ENCODE measurements around the gene PATZ1. TPM values are rescaled to one million over a fixed set of nuclear protein-coding genes. Genes with fewer than 3 reads are reported as not detected.

PATZ1 gene
- total and polyA plus RNA-seq, 2 experiments from 2014 or later: 1.3 to 9.6 TPM

GRCh38 chr22:31337178-31337577 is 9.0 kb downstream of the PATZ1 start:
- in situ Hi-C loops (cut with MboI): no loop called here
- DNase-seq: peak; percentile 24
- H4K20me1 ChIP-seq (ENCODE audit: insufficient read depth): no peaks in the 10 kb centered on the region

GRCh38 chr22:31334329-31334728 is 11.8 kb downstream of the PATZ1 start:
- H3K4me3 ChIP-seq: no peak overlapping the region
- H3K9me3 ChIP-seq (ENCODE audit: low read depth): no peaks in the 10 kb centered on the region
- H3K79me2 ChIP-seq (ENCODE audit: insufficient read depth): no peaks in the 10 kb centered on the region
- 95 to 97% methylated on average over 5 of the region's 5 CpGs for WGBS, 2 experiments (ENCODE audit: low coverage in 1 of 2, low lambda C conversion rate in 2 of 2, missing lambda C conversion rate in 2 of 2)
- peaks cover 9% of the 10 kb centered on the region; the same call in 1 of the 2 replicates for H3K4me1 ChIP-seq (ENCODE audit: insufficient read depth)
- H3K27me3 ChIP-seq (replicated peaks; ENCODE audit: insufficient read depth): no peaks in the 10 kb centered on the region
- H4K20me1 ChIP-seq (ENCODE audit: insufficient read depth): no peaks in the 10 kb centered on the region
- no peak overlapping the region for H3K27ac ChIP-seq
- no peak for TF ChIP-seq EZH2 (IDR thresholded peaks at IDR 0.05; ENCODE audit: insufficient read depth, poor library complexity, severe bottlenecking)
- TF ChIP-seq EZH2phosphoT487 (IDR thresholded peaks at IDR 0.05; ENCODE audit: insufficient read depth, low read depth): no peak
- no peak overlapping the region for H2AFZ ChIP-seq
- in situ Hi-C loops (cut with MboI): no loop called here
- H3K36me3 ChIP-seq (ENCODE audit: low read depth): 0 out of 2 replicates have a peak, but pooled peaks cover 6% of the 10 kb centered on the region
- H3K9ac ChIP-seq: no peak overlapping the region
- H3K9me2 ChIP-seq (ENCODE audit: insufficient read depth): no peaks in the 10 kb centered on the region
- DNase-seq: no peak
- H3F3A ChIP-seq (ENCODE audit: insufficient read depth): peaks cover 21% of the 10 kb centered on the region; the same call in 1 of the 2 replicates
- H3K4me2 ChIP-seq (ENCODE audit: unreplicated experiment): no peak overlapping the region

More at GRCh38 chr22:31337178-31337577, 9.0 kb downstream of the PATZ1 start:
- Histone ChIP-seq H3K4me2 (ENCODE audit: unreplicated experiment) (no peak overlapping the region), H3K9me3 (ENCODE audit: low read depth) (no peaks in the 10 kb centered on the region), H3K27me3 (replicated peaks; ENCODE audit: insufficient read depth) (no peaks in the 10 kb centered on the region), H3F3A (ENCODE audit: insufficient read depth) (peaks cover 21% of the 10 kb centered on the region; the same call in 1 of the 2 replicates), H3K4me3 (no peak overlapping the region), H3K9me2 (ENCODE audit: insufficient read depth) (no peaks in the 10 kb centered on the region), H3K4me1 (ENCODE audit: insufficient read depth) (peaks cover 9% of the 10 kb centered on the region; the same call in 1 of the 2 replicates), H3K36me3 (ENCODE audit: low read depth) (0 out of 2 replicates have a peak, but pooled peaks cover 4% of the 10 kb centered on the region), H3K79me2 (ENCODE audit: insufficient read depth) (no peaks in the 10 kb centered on the region), H3K9ac (no peak overlapping the region), H3K27ac (no peak overlapping the region), H2AFZ (no peak overlapping the region)
- WGBS, 2 experiments (ENCODE audit: low coverage in 1 of 2, low lambda C conversion rate in 2 of 2, missing lambda C conversion rate in 2 of 2): 60 to 64% methylated on average over 5 of the region's 5 CpGs
- no peak for TF ChIP-seq EZH2phosphoT487 (IDR thresholded peaks at IDR 0.05; ENCODE audit: insufficient read depth, low read depth)
- no peak for TF ChIP-seq EZH2 (IDR thresholded peaks at IDR 0.05; ENCODE audit: insufficient read depth, poor library complexity, severe bottlenecking)

GRCh38 chr22:31333641-31334040 is 12.5 kb downstream of the PATZ1 start:
- in situ Hi-C loops (cut with MboI): no loop called here
- TF ChIP-seq EZH2 (IDR thresholded peaks at IDR 0.05; ENCODE audit: insufficient read depth, poor library complexity, severe bottlenecking) (no peak), EZH2phosphoT487 (IDR thresholded peaks at IDR 0.05; ENCODE audit: insufficient read depth, low read depth) (no peak)
- H3K9ac ChIP-seq: no peak overlapping the region
- no peak for DNase-seq
- 0 out of 2 replicates have a peak, but pooled peaks cover 6% of the 10 kb centered on the region for H3K36me3 ChIP-seq (ENCODE audit: low read depth)
- H3K4me3 ChIP-seq: no peak overlapping the region
- no peak overlapping the region for H2AFZ ChIP-seq
- WGBS, 2 experiments (ENCODE audit: low coverage in 1 of 2, low lambda C conversion rate in 2 of 2, missing lambda C conversion rate in 2 of 2): 55 to 67% methylated on average over 2 of the region's 2 CpGs
- H3K4me1 ChIP-seq (ENCODE audit: insufficient read depth): peaks cover 9% of the 10 kb centered on the region; the same call in 1 of the 2 replicates
- H3K79me2 ChIP-seq (ENCODE audit: insufficient read depth): no peaks in the 10 kb centered on the region
- H3F3A ChIP-seq (ENCODE audit: insufficient read depth): peaks cover 21% of the 10 kb centered on the region; the same call in 1 of the 2 replicates
- no peaks in the 10 kb centered on the region for H4K20me1 ChIP-seq (ENCODE audit: insufficient read depth)
- no peaks in the 10 kb centered on the region for H3K27me3 ChIP-seq (replicated peaks; ENCODE audit: insufficient read depth)
- H3K27ac ChIP-seq: no peak overlapping the region
- no peak overlapping the region for H3K4me2 ChIP-seq (ENCODE audit: unreplicated experiment)
- H3K9me3 ChIP-seq (ENCODE audit: low read depth): no peaks in the 10 kb centered on the region
- H3K9me2 ChIP-seq (ENCODE audit: insufficient read depth): no peaks in the 10 kb centered on the region

- no peak overlapping the region for H3K9ac ChIP-seq
- in situ Hi-C loops (cut with MboI): no loop called here
- H3K4me3 ChIP-seq: no peak overlapping the region
- 4 to 6% methylated on average over 1 of the region's 1 CpG for WGBS, 2 experiments (ENCODE audit: low coverage in 1 of 2, low lambda C conversion rate in 2 of 2, missing lambda C conversion rate in 2 of 2)
- TF ChIP-seq EZH2phosphoT487 (IDR thresholded peaks at IDR 0.05; ENCODE audit: insufficient read depth, low read depth) (no peak), EZH2 (IDR thresholded peaks at IDR 0.05; ENCODE audit: insufficient read depth, poor library complexity, severe bottlenecking) (no peak)
- no peak overlapping the region for H3K4me2 ChIP-seq (ENCODE audit: unreplicated experiment)
- peaks cover 9% of the 10 kb centered on the region; the same call in 1 of the 2 replicates for H3K4me1 ChIP-seq (ENCODE audit: insufficient read depth)
- peaks cover 21% of the 10 kb centered on the region; the same call in 1 of the 2 replicates for H3F3A ChIP-seq (ENCODE audit: insufficient read depth)
- H4K20me1 ChIP-seq (ENCODE audit: insufficient read depth): no peaks in the 10 kb centered on the region
- H3K27me3 ChIP-seq (replicated peaks; ENCODE audit: insufficient read depth): no peaks in the 10 kb centered on the region
- H3K79me2 ChIP-seq (ENCODE audit: insufficient read depth): no peaks in the 10 kb centered on the region
- H3K36me3 ChIP-seq (ENCODE audit: low read depth): 0 out of 2 replicates have a peak, but pooled peaks cover 6% of the 10 kb centered on the region
- H3K9me2 ChIP-seq (ENCODE audit: insufficient read depth): no peaks in the 10 kb centered on the region
- H3K27ac ChIP-seq: no peak overlapping the region
- no peaks in the 10 kb centered on the region for H3K9me3 ChIP-seq (ENCODE audit: low read depth)
- no peak overlapping the region for H2AFZ ChIP-seq
- DNase-seq: peak; percentile 75
These were observed 13.3 kb downstream of the PATZ1 start for GRCh38 chr22:31332886-31333285.
